ENCODE data around the gene ZNF189. TPM values are rescaled to one million over a fixed set of nuclear protein-coding genes. Genes with fewer than 3 reads are reported as not detected.

ZNF189 gene
- total RNA-seq, 1 experiment from 2014 or later: 15.8 TPM

GRCh38 chr9:101453776-101454570, 55.3 kb downstream of the ZNF189 start:
- TF ChIP-seq CTCF (conservative IDR thresholded peaks at IDR 0.05): no peak
- H3K4me3 Mint-ChIP-seq: no peak overlapping the region
- no peak overlapping the region for H3K56ac ChIP-seq (ENCODE audit: insufficient read length, low read depth, low read length)

More at GRCh38 chr9:101453776-101454570, 55.3 kb downstream of the ZNF189 start:
- no peak overlapping the region for H3K4ac ChIP-seq (ENCODE audit: low read depth, low read length)
- no peak overlapping the region for H2BK15ac ChIP-seq (ENCODE audit: low read depth, low read length)
- H3K36me3 Mint-ChIP-seq (ENCODE audit: insufficient read depth in 1 of 3, low read depth in 3 of 3): peaks cover 7 to 22% (median 18%) of the 10 kb centered on the region in 3 experiments; a peak in 6 of 7 replicates
- no peak for DNase-seq
- no peak overlapping the region for H3K27ac Mint-ChIP-seq
- H4K20me1 ChIP-seq (ENCODE audit: control insufficient read depth, insufficient read depth, insufficient read length): no peaks in the 10 kb centered on the region
- H3K9me3 Mint-ChIP-seq: peaks cover 22 to 26% of the 10 kb centered on the region in 2 experiments
- 0 out of 2 replicates have a peak, but pooled peaks cover 2% of the 10 kb centered on the region for H3K4me1 ChIP-seq (ENCODE audit: insufficient read depth, low read length)
- no peak overlapping the region for H2BK120ac ChIP-seq (ENCODE audit: low read depth, low read length, poor library complexity, severe bottlenecking)
- no CpG with 5 or more reads among the region's 4 CpGs for WGBS (ENCODE audit: extremely low coverage, insufficient read length, low lambda C conversion rate)
- peaks cover 3% of the 10 kb centered on the region; the same call in 1 of the 2 replicates for H3K27me3 Mint-ChIP-seq (ENCODE audit: low read depth)
- H2AFZ ChIP-seq (ENCODE audit: low read length): no peak overlapping the region
- H2BK12ac ChIP-seq (ENCODE audit: insufficient read length, low read depth, low read length): no peak overlapping the region
- no peak overlapping the region for H4K91ac ChIP-seq (ENCODE audit: insufficient read length, low read depth, low read length)
- no peak overlapping the region for H2AK5ac ChIP-seq (ENCODE audit: insufficient read length, low read length)
- no peak overlapping the region for H3K23ac ChIP-seq (ENCODE audit: insufficient read length, low read depth, low read length)
- no peak overlapping the region for H4K5ac ChIP-seq (ENCODE audit: insufficient read length, low read depth, low read length)
- H3K4me1 Mint-ChIP-seq: peaks cover 20 to 33% of the 10 kb centered on the region in 2 experiments
- no peaks in the 10 kb centered on the region for H3K79me1 ChIP-seq (ENCODE audit: insufficient read depth, low read depth, low read length, poor library complexity, severe bottlenecking)
- no peaks in the 10 kb centered on the region for H3K79me2 ChIP-seq (ENCODE audit: insufficient read depth, low read length)
- H3K18ac ChIP-seq (ENCODE audit: insufficient read length, low read depth, low read length): no peak overlapping the region
- H4K8ac ChIP-seq (replicated peaks; ENCODE audit: insufficient read length, low read depth, low read length): no peak overlapping the region
- H2BK20ac ChIP-seq (ENCODE audit: low read depth, low read length, poor library complexity, severe bottlenecking): no peak overlapping the region
- H3K27ac ChIP-seq (ENCODE audit: insufficient read length, low read depth, low read length): no peak overlapping the region
- H3K4me2 ChIP-seq (ENCODE audit: insufficient read depth, insufficient read length, low read length): no peak overlapping the region
- H3K23me2 ChIP-seq (ENCODE audit: insufficient read length, low read depth, low read length, poor library complexity, severe bottlenecking): no peaks in the 10 kb centered on the region
- no peak overlapping the region for H3K9ac ChIP-seq (ENCODE audit: extremely low read depth, insufficient read length, low read length)
- no peak overlapping the region for H3K14ac ChIP-seq (ENCODE audit: insufficient read depth, low read length)
- no peak overlapping the region for H2BK5ac ChIP-seq (ENCODE audit: insufficient read length, low read length)
- H3K9me3 ChIP-seq (ENCODE audit: control insufficient read depth, low read depth, low read length): no peaks in the 10 kb centered on the region
- H3K27me3 ChIP-seq (ENCODE audit: insufficient read depth, low read length): no peaks in the 10 kb centered on the region
- H3T11ph ChIP-seq (ENCODE audit: low read length): no peak overlapping the region
